Parathyroid adenoma (tissue), 2 donors: ENCODE measurements around the gene TMEM127.
A peak's percentile ranks its signal among the peaks of the same experiment; 100 is the strongest.

Source experiments
- H2AFZ ChIP-seq: fragments of 300-600 bp; sonication (generic); one replicate; pipeline ENCODE4 v1.7.0; 2017; ENCODE audit warnings: antibody characterized with exemption, mild to moderate bottlenecking
- H3K27ac ChIP-seq: fragments of 300-600 bp; sonication (generic); one replicate; pipeline ENCODE4 v1.7.0; 2017
- H3K27me3 ChIP-seq: fragments of 300-600 bp; sonication (generic); one replicate; pipeline ENCODE4 v1.7.0; 2017; ENCODE audit warnings: low read length; ENCODE audit not compliant: control insufficient read depth, insufficient read depth
- H3K36me3 ChIP-seq: fragments of 300-600 bp; sonication (generic); one replicate; pipeline ENCODE4 v1.7.0; 2017; ENCODE audit warnings: low read length; ENCODE audit not compliant: control insufficient read depth, insufficient read depth
- H3K4me1 ChIP-seq: fragments of 300-600 bp; sonication (generic); one replicate; pipeline ENCODE4 v1.7.0; 2017; ENCODE audit warnings: control low read depth
- H3K4me2 ChIP-seq: fragments of 300-600 bp; sonication (generic); one replicate; pipeline ENCODE4 v1.7.0; 2017; ENCODE audit warnings: low read length
- H3K4me3 ChIP-seq: fragments of 300-600 bp; sonication (generic); one replicate; pipeline ENCODE4 v1.7.0; 2017; ENCODE audit warnings: low read depth, low read length
- H3K79me2 ChIP-seq: fragments of 300-600 bp; sonication (generic); one replicate; pipeline ENCODE4 v1.7.0; 2017; ENCODE audit warnings: control low read depth
- H3K9ac ChIP-seq: fragments of 300-600 bp; sonication (generic); one replicate; pipeline ENCODE4 v1.7.0; 2017; ENCODE audit warnings: mild to moderate bottlenecking
- H3K9me3 ChIP-seq: fragments of 300-600 bp; sonication (generic); one replicate; pipeline ENCODE4 v1.7.0; 2017; ENCODE audit warnings: low read length; ENCODE audit not compliant: control insufficient read depth
- CTCF ChIP-seq: fragments of 300-600 bp; sonication (generic); IDR thresholded peaks from one replicate; pipeline ENCODE4 v1.7.0; 2017; ENCODE audit warnings: antibody characterized with exemption, mild to moderate bottlenecking
- donor health status: primary hyperparathyroidism.

The TMEM127 gene

GRCh38 chr2:96251721-96252292 is 14.0 kb downstream of the TMEM127 start:
- H2AFZ ChIP-seq = peak overlapping the region; percentile 34
- H3K9ac ChIP-seq = no peak overlapping the region
- peak overlapping the region; percentile 84 for H3K27ac ChIP-seq
- H3K4me3 ChIP-seq = peak overlapping the region; percentile 32
- H3K36me3 ChIP-seq = no peaks in the 10 kb centered on the region
- TF ChIP-seq CTCF = no peak
- no peaks in the 10 kb centered on the region for H3K27me3 ChIP-seq
- peak overlapping the region; percentile 61 for H3K4me2 ChIP-seq
- peaks cover 42% of the 10 kb centered on the region for H3K79me2 ChIP-seq
- H3K4me1 ChIP-seq = peaks cover 24% of the 10 kb centered on the region
- no peaks in the 10 kb centered on the region for H3K9me3 ChIP-seq

DNA sequence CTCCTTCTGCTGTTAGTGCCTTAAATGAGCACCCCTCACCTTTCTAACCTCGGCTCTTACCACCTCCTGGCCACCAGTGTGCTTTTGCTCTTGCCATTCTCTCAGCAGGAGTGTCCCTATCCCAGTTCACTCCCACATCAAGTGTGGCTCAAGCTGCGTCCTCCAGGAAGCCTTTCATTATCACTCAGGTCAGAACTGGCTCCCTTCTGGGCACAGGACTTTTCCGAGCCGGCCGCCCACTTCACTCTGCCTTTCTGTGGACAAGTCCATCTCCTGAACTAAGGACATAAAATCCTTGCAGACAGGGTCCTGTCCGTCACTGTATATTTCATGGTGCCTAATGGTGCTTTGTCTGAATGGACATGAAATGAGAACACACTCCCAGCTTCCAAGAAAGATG is 15.6 kb downstream of the TMEM127 start:
- H3K9me3 ChIP-seq = no peaks in the 10 kb centered on the region
- H3K27ac ChIP-seq = peak overlapping the region; percentile 84
- H3K9ac ChIP-seq = no peak overlapping the region

GRCh38 chr2:96249654-96250053 is 16.1 kb downstream of the TMEM127 start:
- Histone ChIP-seq H3K27ac (peak overlapping the region; percentile 25), H3K27me3 (no peaks in the 10 kb centered on the region), H3K4me1 (peaks cover 24% of the 10 kb centered on the region), H3K4me2 (no peak overlapping the region), H3K9me3 (no peaks in the 10 kb centered on the region), H3K9ac (no peak overlapping the region), H2AFZ (no peak overlapping the region), H3K79me2 (peaks cover 31% of the 10 kb centered on the region), H3K4me3 (no peak overlapping the region), H3K36me3 (no peaks in the 10 kb centered on the region)
- no peak for TF ChIP-seq CTCF

More for the DNA sequence above, 15.6 kb downstream of the TMEM127 start:
- TF ChIP-seq CTCF = no peak
- Histone ChIP-seq H3K4me2 (no peak overlapping the region), H2AFZ (no peak overlapping the region), H3K4me1 (peaks cover 24% of the 10 kb centered on the region), H3K36me3 (no peaks in the 10 kb centered on the region), H3K4me3 (no peak overlapping the region), H3K27me3 (no peaks in the 10 kb centered on the region), H3K79me2 (peaks cover 34% of the 10 kb centered on the region)

- no peak for TF ChIP-seq CTCF
- Histone ChIP-seq H3K4me2 (no peak overlapping the region), H3K27me3 (no peaks in the 10 kb centered on the region), H3K27ac (no peak overlapping the region), H3K9me3 (no peaks in the 10 kb centered on the region), H3K4me1 (peaks cover 24% of the 10 kb centered on the region), H3K4me3 (no peak overlapping the region), H3K79me2 (peaks cover 24% of the 10 kb centered on the region), H3K9ac (no peak overlapping the region), H3K36me3 (no peaks in the 10 kb centered on the region), H2AFZ (no peak overlapping the region)
These were observed 17.2 kb downstream of the TMEM127 start for GRCh38 chr2:96248624-96249023.

GRCh38 chr2:96247896-96248295 is 17.9 kb downstream of the TMEM127 start:
- Histone ChIP-seq H3K27ac (no peak overlapping the region), H3K4me3 (no peak overlapping the region), H3K9ac (no peak overlapping the region), H3K36me3 (no peaks in the 10 kb centered on the region), H3K4me2 (no peak overlapping the region), H3K79me2 (peaks cover 20% of the 10 kb centered on the region), H3K4me1 (peaks cover 24% of the 10 kb centered on the region), H2AFZ (no peak overlapping the region), H3K9me3 (no peaks in the 10 kb centered on the region), H3K27me3 (no peaks in the 10 kb centered on the region)
- TF ChIP-seq CTCF = no peak
